Progenitor cell of endocrine pancreas (in vitro differentiated cells): ENCODE measurements around the gene ACTN2. TPM values are rescaled to one million over a fixed set of nuclear protein-coding genes. Genes with fewer than 3 reads are reported as not detected.
A peak's percentile ranks its signal among the peaks of the same experiment; 100 is the strongest.

ENCODE experiments used
- DNase-seq: peaks from one replicate; pipeline ENCODE4 v3.0.0; 2021; ENCODE audit warnings: low spot score; ENCODE audit not compliant: unreplicated experiment
- H3K27ac Mint-ChIP-seq: 2 replicates; pipeline ENCODE4 v1.8.0; 2021; ENCODE audit warnings: mild to moderate bottlenecking, moderate library complexity, mixed read lengths
- H3K27me3 Mint-ChIP-seq: 2 replicates; pipeline ENCODE4 v1.8.0; 2021; ENCODE audit warnings: mixed read lengths
- H3K36me3 Mint-ChIP-seq: 2 replicates; pipeline ENCODE4 v1.8.0; 2022; ENCODE audit warnings: mixed read lengths; ENCODE audit not compliant: insufficient read depth
- H3K4me1 Mint-ChIP-seq: 2 replicates; pipeline ENCODE4 v1.8.0; 2021; ENCODE audit warnings: low read depth, mixed read lengths
- H3K4me3 Mint-ChIP-seq: 2 replicates; pipeline ENCODE4 v1.8.0; 2021; ENCODE audit warnings: low read depth, mild to moderate bottlenecking, moderate library complexity, mixed read lengths
- H3K9me3 Mint-ChIP-seq: 2 replicates; pipeline ENCODE4 v1.8.0; 2021; ENCODE audit warnings: low read depth, mixed read lengths
- total RNA-seq: library from RNA; stranded (reverse); gene quantifications from 2 replicates; pipeline ENCODE4 v1.2.1, GENCODE V29; 2021
- TF ChIP-seq, protein P1 (sequence below): fragments of 200-600 bp; sonication (generic); IDR thresholded peaks from one replicate; pipeline ENCODE4 v1.5.0; 2021; ENCODE audit warnings: antibody characterized with exemption, mild to moderate bottlenecking; ENCODE audit not compliant: unreplicated experiment

ACTN2 gene
- total RNA-seq, 1 donor from 2014 or later: 0.10 TPM

DNA sequence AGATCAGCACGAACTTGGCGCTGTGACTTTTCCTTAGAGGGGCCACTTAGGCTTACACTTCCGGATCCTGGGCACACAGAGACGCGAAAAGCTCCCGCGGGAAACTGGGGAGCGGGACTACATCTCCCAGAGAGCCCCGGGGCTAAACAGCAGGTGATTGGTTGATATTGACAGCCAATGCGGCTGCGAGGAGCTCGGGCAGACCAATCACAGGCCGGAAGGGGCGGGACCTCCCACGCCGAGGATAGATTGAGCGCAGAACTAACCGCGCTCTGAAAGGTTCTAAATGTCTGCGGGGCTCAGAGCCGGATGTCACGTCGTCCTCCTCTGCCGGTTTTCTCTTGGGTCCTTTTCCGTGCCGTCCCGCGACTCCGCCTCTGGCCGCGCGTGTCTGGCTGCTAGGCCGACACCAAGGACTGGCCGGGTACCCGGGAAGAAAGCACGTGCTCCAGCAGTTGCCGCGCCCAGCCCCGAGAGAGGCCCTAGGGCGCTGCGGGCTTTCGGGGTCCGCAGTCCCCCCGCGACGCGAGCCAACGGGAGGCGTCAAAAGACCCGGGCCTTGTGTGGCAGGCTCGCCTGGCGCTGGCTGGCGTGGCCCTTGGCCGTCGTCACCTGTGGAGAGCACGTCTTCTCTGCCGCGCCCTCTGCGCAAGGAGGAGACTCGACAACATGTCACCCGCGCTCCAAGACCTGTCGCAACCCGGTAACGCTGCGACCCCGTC, 108.9 kb downstream of the ACTN2 start, which contains the start of gene MTR:
Gene MTR, plus strand, starts transcription at position 258 of the 722 bp plus-strand sequence. Its CDS starts 412 bp downstream, at position 670.
- Mint-ChIP-seq H3K27me3 (peaks cover 9% of the 10 kb centered on the region), H3K4me3 (peak within 1 kb of the TSS; percentile 87), H3K27ac (peak within 1 kb of the TSS; percentile 82), H3K4me1 (peaks cover 20% of the 10 kb centered on the region), H3K36me3 (peaks cover 2% of the 10 kb centered on the region), H3K9me3 (no peaks in the 10 kb centered on the region)
- TF ChIP-seq, protein P1, sequence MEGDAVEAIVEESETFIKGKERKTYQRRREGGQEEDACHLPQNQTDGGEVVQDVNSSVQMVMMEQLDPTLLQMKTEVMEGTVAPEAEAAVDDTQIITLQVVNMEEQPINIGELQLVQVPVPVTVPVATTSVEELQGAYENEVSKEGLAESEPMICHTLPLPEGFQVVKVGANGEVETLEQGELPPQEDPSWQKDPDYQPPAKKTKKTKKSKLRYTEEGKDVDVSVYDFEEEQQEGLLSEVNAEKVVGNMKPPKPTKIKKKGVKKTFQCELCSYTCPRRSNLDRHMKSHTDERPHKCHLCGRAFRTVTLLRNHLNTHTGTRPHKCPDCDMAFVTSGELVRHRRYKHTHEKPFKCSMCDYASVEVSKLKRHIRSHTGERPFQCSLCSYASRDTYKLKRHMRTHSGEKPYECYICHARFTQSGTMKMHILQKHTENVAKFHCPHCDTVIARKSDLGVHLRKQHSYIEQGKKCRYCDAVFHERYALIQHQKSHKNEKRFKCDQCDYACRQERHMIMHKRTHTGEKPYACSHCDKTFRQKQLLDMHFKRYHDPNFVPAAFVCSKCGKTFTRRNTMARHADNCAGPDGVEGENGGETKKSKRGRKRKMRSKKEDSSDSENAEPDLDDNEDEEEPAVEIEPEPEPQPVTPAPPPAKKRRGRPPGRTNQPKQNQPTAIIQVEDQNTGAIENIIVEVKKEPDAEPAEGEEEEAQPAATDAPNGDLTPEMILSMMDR: no peak
- DNase-seq: peak; percentile 88

DNA sequence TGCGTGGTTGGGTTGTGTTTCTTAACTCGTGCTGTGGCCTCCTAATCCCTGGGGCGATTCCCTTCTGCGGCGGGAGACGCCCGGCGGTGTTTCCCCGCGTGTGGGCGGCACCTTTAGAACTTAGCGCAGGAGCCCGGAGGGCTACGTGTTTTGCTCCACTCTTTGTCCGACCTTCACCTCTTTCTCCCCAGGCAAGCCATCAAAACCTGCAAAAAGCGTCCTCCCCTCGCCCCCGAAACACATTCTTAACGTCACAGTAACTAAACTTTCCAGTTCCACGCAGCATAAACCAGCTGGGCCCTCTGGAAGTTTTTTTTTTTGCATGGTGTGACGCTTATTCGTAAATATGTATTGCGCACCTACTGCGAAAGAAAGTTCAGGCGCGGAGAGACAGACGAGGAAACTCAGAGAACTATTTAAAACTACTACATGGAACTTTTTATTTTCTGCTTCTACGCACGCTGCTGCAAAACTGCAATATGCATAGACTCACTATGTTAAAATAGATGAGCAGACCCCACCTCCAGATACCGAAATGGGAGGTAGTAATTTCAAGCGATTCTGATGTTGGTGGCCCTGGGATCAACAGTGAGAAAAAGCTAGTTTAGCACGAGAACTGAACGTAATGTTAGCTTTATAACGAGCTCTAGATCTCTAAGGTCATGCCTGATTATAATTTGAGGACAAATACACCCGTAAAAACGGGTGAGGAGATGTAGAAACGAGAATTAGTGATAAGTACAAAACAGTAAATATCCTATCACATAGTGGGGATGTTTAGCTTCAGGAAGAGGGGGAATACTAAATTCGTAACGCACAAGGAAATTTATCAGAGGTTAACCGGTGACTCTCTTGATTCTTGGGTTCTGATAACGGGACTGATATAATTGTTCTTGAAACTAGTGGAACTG, 109.7 kb downstream of the ACTN2 start:
- Mint-ChIP-seq H3K4me1 (peaks cover 24% of the 10 kb centered on the region), H3K27ac (peak overlapping the region; percentile 82), H3K36me3 (peaks cover 2% of the 10 kb centered on the region), H3K4me3 (peak overlapping the region; percentile 87), H3K9me3 (no peaks in the 10 kb centered on the region), H3K27me3 (peaks cover 9% of the 10 kb centered on the region)
- no peak for DNase-seq
- TF ChIP-seq, protein P1: no peak

- Mint-ChIP-seq H3K4me3 (no peak overlapping the region), H3K4me1 (peaks cover 25% of the 10 kb centered on the region), H3K36me3 (peaks cover 7% of the 10 kb centered on the region), H3K27me3 (peaks cover 14% of the 10 kb centered on the region), H3K9me3 (no peaks in the 10 kb centered on the region), H3K27ac (no peak overlapping the region)
- DNase-seq: no peak
- TF ChIP-seq, protein P1: no peak
Measured at GRCh38 chr1:236799001-236799400, 112.7 kb downstream of the ACTN2 start.

- H3K4me1 Mint-ChIP-seq: peaks cover 21% of the 10 kb centered on the region
- TF ChIP-seq, protein P1: no peak
- H3K36me3 Mint-ChIP-seq: peaks cover 9% of the 10 kb centered on the region
- H3K9me3 Mint-ChIP-seq: no peaks in the 10 kb centered on the region
- DNase-seq: no peak
- H3K27ac Mint-ChIP-seq: no peak overlapping the region
- peaks cover 12% of the 10 kb centered on the region for H3K27me3 Mint-ChIP-seq
- no peak overlapping the region for H3K4me3 Mint-ChIP-seq
Measured at GRCh38 chr1:236800002-236800620, 113.8 kb downstream of the ACTN2 start.

DNA sequence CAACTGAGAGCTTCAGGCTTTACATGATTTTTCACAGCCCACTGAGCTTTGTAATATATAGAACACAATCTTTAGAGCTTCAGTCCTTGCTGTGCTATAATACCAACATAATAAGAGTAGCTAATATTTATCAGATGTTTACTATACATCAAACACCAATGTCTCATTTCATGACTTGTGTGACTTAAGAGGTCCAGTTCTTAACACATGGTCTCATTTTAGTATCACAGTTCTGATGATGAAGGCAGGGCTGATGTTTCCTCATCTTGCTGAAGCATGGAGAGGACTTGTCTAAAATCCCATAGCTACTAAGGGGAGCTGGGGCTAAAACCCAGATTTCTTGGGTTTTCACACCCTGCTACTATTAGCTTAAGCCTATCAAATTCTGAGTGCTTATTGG, 114.3 kb downstream of the ACTN2 start:
- peaks cover 12% of the 10 kb centered on the region for H3K27me3 Mint-ChIP-seq
- no peak overlapping the region for H3K4me3 Mint-ChIP-seq
- H3K36me3 Mint-ChIP-seq: peaks cover 10% of the 10 kb centered on the region
- H3K9me3 Mint-ChIP-seq: no peaks in the 10 kb centered on the region
- DNase-seq: no peak
- TF ChIP-seq, protein P1: no peak
- H3K4me1 Mint-ChIP-seq: peaks cover 21% of the 10 kb centered on the region
- H3K27ac Mint-ChIP-seq: no peak overlapping the region
